ENCODE results near the gene WNK2.

Gene WNK2

GRCh38 chr9:93164085-93164484 is 19.9 kb upstream of the WNK2 start:
- no peak for DNase-seq

DNA sequence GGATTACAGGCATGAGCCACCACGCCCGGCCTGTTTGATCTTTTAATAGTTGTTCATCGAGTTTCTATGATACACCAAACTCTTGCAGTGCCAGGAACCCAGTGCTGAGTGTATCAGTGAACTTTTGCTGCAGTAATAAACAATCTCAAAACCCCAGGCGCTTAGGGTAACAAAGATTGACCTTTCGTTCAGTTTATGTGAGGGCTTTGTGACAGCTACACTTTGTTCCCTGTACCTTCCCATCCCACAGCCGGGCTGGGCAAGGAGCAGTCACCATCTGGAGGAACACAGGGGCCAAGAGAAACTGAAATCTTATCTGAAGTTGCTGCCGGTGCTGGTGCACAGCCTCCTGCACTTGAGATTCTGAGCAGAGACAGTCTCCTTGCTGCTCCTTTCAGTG is 17.2 kb upstream of the WNK2 start:
- no peak for DNase-seq

- DNase-seq = no peak
These were observed 16.8 kb upstream of the WNK2 start for GRCh38 chr9:93167185-93167584.

DNA sequence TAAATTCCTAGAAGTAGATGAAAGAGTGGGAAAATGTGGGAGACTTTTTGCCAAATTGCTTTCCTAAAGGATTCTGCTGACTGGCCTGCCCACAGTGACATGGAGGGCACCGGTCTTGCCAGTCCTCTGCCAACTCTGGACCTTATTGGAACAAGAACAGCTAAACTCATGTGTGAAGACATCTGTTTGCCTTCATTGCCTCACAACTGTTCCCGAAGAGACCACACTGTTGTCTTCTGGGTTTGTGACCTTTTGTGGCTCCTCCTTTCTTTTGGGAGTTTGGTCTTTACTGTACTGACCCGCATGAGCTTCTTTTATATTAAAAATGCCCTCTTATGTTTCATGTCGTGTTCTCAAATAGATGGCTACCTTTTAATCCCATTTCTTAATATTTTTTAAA is 16.1 kb upstream of the WNK2 start:
- no peak for DNase-seq

GRCh38 chr9:93168581-93168980 is 15.4 kb upstream of the WNK2 start:
- no peak for DNase-seq

- DNase-seq = no peak
These were observed 14.5 kb upstream of the WNK2 start for GRCh38 chr9:93169444-93169843.

- no peak for DNase-seq
These were observed 13.4 kb upstream of the WNK2 start for GRCh38 chr9:93170571-93170970.

- DNase-seq = no peak
These were observed 12.5 kb upstream of the WNK2 start for GRCh38 chr9:93171261-93171990.

- DNase-seq = no peak
These were observed 11.1 kb upstream of the WNK2 start for GRCh38 chr9:93172666-93173364.

DNA sequence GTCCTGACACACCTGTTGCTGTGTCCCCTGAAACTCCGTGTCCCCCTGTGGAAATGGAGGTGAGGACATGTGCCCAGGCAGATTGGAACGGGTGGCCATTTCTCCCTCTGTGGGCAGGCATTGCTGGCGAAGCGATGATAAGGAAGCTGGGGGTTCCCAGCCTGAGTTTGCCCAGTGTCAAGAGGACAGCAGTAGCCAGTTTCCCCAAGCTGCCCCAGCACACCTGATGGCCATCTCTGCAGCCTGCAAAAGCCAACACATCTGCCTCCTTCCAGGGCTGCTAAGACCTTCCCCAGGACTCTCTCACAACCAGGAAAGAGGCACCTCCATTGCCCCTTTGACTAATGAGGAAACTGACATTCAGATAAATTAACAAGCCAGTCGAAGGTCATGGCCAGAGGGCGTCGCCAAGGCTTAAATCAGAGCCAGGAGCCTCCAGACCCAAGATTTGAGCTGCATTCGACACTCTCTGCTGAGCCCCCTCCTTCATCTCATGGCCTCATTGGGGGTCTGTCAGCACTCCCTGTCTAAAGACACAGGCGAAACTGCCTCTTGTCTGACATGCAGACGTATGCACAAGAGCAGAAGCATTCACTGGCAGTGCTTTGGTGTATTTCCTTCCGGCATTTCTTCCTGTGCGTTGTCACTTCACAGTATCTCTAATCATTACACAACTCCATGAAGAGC is 10.4 kb upstream of the WNK2 start:
- peak in 2 of 6 experiments; percentile 6 to 13 for DNase-seq

DNA sequence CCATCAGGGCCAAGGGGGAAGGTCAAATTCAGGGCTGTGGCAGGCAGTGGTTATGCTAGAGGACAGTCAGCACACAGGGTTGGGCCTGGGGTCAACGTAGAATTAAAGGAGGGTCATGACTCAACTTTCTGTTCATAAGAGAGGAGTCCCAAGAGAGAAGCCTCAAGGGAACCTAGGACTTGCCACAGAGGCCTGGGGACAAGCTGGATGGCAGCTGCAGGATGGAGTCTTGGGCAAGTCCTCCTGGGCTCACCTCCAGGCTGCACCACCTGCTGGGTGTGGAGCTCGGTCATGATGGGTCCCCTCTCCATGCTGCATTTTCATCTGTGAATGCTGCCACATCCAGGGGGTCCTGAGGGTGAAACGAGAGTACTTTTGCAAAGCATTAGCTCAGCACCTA is 9.0 kb upstream of the WNK2 start:
- no peak for DNase-seq

DNA sequence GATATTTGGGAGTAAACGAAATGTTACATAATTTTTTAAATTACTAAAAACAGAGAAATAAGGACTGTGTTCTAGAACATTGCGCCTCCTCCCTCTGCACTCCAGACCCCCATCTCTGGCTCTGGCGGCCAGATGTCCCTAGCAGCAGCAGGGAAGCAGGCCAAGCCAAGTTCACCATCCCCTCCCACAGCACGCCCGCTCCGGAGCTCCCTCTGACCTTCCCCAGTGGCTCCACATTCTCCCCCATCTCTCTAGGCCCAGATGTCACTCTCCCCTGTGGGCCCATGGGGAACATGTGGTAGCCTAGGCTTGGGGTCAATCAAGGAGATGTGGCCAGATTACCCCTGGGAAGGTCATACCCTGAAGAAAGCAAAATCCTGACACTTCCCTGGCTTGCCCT is 6.3 kb upstream of the WNK2 start:
- no peak for DNase-seq

DNA sequence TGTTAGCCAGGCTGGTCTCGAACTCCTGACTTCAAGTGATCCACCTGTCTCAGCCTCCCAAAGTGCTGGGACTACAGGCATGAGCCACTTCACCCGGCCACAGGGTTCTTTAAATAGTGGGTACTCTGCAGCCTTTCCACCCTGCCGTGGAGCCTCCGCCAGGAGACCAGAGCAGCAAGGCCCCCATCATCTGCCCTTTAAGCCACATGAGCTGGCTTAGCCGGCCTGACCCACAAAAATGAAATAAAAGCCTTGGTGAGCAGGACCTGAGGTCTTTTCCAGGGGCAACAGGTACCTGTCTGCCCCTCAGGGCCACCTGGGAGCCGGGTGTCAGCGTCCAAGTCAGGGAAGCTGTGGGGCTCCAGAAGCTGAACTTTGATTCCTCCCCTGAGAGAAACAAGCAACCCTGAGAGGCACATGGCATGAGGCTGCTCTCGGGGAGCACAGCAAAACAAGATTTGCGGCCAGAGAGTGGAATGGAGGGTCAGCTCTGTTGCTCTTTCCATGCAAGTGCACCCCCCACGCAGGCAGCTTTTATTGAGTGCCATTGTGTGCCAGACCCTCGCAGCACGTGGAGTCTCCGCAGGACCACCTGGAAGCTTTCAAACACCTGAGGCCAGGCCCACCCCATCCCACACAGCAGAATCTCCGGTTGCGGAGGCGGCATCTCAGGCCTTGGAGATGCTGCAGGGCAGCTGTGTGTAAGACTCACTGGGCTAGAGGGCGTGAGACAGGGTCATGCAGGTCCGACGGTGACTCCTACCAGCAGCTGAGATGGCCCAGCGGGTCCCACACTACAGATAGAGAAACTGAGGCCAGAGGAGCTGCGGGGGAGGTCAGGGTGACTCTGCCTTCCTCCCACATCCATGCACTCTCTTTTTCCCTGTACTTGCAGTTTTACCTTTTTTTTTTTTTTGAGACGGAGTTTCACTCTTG is 4.8 kb upstream of the WNK2 start:
- no peak for DNase-seq

DNA sequence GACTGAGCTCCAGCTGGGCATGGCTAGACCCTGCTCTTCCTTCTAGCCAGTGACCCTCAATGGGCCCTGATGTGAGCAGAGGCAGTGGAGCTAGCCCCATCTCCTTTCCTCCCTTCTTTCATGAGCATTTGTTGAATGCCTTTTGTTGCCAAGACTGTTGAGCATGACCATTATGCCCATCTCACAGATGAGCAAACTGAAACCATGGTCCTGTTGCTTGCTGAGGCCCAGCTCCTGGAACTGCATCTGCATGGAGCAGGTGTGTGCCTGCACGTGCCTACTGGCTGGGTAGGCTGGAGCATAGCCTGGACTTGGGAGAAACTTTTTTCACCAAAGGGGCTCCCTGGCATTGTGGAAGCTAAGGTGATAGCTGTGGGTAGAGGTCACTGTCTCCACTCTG is 3.0 kb upstream of the WNK2 start:
- DNase-seq = no peak

GRCh38 chr9:93181672-93182435 is 2.1 kb upstream of the WNK2 start:
- DNase-seq = no peak

DNA sequence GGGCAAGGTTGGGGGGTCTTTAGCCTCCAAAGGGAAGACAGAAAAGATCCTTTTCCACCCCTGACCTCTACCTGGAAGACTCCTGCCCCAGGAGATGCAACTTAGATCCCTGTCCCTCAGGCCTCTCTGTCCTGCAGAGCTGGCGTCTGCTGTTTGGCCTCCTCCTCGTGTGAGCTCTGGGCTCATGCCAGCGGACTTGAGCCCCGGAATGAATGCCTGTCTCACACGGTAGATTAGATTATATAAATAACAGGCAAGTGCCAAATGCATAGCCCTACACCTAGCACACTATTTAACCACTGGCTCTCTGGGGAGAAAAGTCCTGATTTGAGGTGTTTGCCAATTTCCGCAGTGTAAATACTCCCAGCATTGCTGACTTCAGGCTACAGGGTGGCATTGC is 1.4 kb upstream of the WNK2 start:
- DNase-seq = no peak

DNA sequence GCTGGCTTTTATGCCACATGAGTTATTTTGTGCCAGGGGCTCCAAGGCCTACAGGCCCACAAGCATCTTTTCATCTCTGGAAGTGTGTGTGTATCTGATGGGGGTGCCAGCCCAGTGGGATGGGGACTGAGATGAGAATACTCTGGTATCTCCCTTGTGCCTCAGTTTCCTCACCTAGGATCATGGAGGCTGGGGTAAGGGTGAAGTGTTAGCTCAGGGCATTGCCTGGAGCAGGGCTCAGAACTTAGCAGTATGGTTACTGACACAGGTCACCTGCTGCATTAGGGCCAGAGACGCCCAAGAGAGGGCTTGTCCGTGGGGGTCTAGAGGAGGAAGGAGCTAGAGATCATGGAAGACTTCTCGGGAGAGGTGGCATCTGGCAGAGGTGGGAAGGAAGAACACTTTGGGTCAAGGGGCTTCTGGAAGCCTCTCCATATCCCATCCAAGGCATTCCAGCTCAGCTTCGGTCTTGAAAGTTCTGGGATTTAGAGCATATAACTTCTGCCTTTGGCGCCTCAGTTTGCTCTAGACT is 742 bp upstream of the WNK2 start:
- DNase-seq = no peak

DNA sequence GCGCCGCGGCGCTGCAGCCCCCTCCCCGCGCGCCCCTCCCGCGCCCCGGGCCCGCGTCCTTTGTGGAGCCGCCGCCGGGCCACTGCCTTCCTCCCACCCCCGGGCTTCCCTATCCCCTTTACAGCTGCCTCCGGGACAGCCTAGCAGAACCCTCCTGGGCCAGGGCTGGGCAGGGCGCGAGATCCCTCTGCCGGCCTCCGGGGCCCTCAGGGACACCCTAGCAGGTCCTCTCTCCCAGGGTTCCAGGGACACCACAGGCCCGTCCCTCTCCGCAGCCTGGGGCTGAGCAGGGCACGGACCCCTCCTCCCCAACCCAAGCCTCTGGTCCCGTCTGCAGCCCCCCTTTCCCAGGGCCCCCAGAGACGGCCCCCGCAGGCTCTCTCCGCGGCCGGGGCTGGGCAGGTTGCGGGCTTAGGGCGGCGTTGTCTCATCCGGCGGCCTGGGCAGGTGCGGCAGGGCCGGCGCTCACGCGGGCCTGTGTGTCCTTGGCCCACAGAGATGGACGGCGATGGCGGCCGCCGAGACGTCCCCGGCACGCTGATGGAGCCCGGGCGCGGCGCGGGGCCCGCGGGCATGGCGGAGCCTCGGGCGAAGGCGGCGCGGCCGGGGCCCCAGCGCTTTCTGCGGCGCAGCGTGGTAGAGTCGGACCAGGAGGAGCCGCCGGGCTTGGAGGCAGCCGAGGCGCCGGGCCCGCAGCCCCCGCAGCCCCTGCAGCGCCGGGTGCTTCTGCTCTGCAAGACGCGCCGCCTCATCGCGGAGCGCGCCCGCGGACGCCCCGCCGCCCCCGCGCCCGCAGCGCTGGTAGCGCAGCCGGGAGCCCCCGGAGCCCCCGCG is 710 bp downstream of the WNK2 start:
- peak in 3 of 6 experiments; percentile 13 to 23 (median 21) for DNase-seq

GRCh38 chr9:93185266-93186214 is 1.6 kb downstream of the WNK2 start:
- DNase-seq = no peak
